Hepatic stellate cell (primary cell): ENCODE results near the gene ZNF835.
A peak's percentile ranks its signal among the peaks of the same experiment; 100 is the strongest.

ENCODE experiments used
- DNase-seq: peaks from one replicate; pipeline ENCODE4 v3.0.0; 2011; ENCODE audit warnings: low spot score

Gene ZNF835

GRCh38 chr19:56661248-56661647 is 10.3 kb downstream of the ZNF835 start:
- no peak for DNase-seq

DNA sequence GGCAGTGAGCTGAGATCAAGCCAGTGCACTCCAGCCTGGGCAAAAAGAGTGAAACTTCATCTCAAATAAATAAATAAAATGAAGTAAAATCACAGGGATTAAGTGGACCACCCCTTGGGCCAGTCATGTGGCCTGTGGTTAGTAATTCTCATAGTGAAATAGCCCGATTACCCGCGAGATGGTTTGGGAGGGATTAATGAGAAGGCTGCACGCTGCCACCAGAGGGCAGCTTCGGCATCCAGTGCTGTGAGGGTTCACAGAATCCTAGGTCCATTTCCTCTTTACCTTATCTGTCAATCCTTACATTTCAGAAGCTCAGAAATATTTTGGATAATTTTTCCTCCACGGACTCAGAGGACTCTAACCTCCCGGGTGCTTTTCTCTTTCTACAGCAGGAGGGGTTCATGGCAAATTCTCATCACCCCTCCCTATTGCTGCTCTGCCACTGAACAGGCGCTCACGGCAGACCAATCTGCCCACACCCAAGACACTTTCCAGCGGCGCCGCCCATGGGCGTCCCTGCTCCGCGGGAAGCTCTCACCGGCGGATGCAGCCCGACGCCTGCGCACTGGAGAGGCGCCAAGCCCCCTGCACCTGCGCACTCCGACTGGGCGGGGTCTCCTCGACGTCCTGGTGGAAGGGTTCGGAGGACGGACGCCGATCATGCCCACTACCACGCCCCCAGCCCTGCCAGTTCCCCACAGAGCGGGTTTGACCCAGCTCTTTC is 11.0 kb downstream of the ZNF835 start:
- DNase-seq = no peak

- DNase-seq = no peak
These were observed 17.4 kb downstream of the ZNF835 start for GRCh38 chr19:56654151-56654550.

DNA sequence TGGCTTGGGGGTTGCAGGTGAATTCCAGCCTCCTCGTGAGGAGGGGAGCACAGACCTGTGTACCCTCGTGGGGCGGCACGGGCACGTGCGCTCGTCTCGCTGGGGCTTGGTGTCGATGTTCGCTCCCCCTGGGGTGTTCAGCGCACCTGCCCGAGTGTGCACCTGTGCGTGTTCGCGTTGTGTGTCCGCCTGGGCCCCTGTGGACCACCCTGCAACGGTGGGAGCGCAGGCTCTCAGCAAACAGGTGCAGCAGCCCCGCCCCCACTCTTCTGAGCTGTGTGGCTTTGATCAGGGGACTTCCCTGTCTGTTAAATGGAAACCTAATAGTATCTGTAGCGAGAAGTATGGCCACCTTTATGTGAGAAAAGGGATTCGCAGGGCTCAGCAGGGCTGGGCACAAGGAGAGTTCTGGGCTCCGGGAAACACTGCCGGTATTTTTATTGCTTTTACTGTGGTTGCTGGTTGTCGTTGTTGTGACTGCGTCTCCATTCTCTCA is 28.0 kb downstream of the ZNF835 start:
- DNase-seq = no peak

GRCh38 chr19:56642711-56643459 is 28.7 kb downstream of the ZNF835 start, which contains the start of gene SMIM17:
SMIM17 (plus strand) TSS chr19:56643159; CDS start chr19:56645668, 2,509 bp downstream.
- no peak for DNase-seq

GRCh38 chr19:56639217-56639616 is 32.3 kb downstream of the ZNF835 start:
- no peak for DNase-seq

GRCh38 chr19:56637976-56638555 is 33.5 kb downstream of the ZNF835 start:
- peak; percentile 31 for DNase-seq

DNA sequence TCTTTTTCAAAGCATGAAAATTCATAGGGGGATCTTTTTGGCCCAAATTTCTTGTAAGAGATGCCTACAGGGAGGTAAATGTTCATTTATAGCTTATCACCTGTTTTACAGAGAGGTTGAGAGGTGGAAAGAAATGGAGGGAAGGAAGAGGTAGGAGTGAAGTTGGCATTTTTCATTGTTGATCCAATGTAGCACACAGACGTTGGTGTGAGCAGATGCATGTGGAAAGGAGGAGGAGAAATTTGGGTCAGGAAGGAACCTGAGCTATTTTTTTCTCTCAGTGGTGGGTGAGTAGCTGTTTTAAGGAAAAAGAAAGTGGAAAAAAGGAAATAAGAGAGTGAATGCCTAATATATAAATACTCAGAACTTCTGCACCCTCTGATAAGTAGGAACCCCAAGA is 38.5 kb downstream of the ZNF835 start:
- DNase-seq = no peak

GRCh38 chr19:56625708-56626107 is 45.8 kb downstream of the ZNF835 start:
- DNase-seq = no peak

GRCh38 chr19:56623006-56623405 is 48.6 kb downstream of the ZNF835 start:
- no peak for DNase-seq

DNA sequence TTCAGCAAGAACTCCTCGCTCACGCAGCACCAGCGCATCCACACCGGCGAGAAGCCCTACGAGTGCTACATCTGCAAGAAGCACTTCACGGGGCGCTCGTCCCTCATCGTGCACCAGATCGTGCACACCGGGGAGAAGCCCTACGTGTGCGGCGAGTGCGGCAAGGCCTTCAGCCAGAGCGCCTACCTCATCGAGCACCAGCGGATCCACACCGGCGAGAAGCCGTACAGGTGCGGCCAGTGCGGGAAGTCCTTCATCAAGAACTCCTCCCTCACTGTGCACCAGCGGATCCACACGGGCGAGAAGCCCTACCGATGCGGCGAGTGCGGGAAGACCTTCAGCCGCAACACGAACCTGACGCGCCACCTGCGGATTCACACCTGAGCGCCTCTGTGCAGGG is 49.2 kb downstream of the ZNF835 start:
- DNase-seq = no peak

DNA sequence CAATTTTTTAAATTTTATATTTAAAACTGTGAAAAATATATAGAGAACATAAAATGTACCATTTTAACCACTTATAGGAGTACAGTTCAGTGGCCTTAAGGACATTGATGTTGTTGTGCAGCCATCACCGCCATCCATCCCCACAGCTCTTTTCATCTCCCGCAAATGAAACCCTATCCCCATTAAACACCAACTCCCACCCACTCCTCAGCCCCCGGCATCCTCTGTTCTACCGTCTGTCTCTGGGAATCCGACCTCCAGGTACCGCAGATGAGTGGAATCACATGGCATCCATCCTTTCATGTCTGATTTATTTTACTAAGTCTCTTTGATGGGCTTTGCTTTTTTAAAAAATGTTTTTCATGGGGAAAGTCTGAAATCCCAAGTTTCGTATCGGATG is 52.4 kb downstream of the ZNF835 start:
- DNase-seq = no peak

DNA sequence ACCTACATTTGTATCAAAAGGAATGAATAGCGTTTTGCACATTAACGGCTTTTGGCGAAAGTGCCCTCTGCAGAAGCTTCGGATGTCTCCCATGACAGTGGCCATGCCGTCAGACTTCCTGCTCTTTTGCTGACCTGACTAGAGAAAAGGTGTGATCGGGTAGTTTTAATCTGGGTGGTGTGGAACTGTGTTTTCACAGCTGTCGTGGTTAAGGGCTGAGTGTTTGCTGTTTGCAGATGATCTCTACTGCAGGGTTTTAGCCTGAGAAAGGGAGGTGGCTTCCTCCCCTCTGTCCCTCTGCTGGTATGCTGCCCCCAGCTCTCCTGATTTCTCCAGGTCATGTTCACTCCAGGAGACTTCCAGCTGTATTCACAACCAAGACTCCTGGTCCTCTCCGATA is 54.0 kb downstream of the ZNF835 start:
- no peak for DNase-seq

DNA sequence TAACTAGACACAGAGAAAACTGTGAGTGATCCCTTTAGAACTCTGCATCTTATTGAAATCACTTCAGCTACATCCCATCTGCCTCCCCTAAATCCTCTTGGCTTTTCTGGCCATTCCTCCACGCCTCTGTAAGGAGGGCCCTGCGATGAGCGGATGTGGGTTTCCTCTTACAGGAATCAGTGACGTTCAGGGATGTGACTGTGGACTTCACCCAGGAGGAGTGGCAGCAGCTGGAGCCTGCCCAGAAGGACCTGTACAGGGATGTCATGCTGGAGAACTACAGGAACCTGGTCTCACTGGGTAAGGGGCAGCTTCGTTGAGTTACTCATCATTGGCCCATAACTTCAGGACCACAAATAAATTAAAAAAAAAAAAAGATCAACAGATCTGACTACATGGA is 57.9 kb downstream of the ZNF835 start:
- no peak for DNase-seq

DNA sequence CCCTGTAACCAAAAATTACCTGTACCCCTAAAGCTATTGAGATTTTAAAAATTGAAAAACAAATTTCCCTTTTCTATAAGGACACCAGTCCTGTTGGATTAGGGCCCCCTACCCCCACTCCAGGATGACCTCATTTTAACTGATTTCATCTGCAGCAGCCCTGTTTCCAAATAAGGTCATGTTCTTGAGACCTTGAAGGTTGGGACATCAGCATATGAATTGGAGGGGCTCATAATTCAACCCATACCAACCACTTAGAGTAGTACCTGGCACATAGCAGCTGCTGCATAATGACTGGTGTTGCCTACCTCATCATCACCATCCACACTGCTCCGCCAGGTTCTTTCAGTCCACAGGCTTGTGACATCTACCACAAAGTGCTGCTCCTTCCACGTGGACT is 58.8 kb downstream of the ZNF835 start:
- DNase-seq = no peak
